ENCODE measurements around the gene POLR1D.

DNA sequence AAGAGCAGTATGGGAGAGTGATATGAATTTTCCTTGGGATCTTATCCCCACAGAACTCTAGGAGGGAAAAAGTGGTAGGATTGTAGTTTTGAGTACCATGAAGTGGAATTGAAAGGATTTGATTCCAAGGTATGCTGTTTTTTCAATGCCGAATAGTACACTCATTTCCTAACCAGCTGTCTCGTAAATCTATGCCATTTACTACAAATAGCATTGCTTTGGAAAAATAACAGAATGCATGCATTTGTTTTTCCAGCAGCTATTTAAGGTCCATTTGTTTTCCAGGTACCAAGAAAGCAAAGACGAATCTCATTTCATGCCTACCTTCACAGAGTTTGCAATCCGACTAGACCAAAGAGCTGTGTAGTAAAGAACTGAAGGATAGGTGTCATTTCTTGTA, 10.5 kb downstream of the POLR1D start:
- TF ChIP-seq, protein P1, sequence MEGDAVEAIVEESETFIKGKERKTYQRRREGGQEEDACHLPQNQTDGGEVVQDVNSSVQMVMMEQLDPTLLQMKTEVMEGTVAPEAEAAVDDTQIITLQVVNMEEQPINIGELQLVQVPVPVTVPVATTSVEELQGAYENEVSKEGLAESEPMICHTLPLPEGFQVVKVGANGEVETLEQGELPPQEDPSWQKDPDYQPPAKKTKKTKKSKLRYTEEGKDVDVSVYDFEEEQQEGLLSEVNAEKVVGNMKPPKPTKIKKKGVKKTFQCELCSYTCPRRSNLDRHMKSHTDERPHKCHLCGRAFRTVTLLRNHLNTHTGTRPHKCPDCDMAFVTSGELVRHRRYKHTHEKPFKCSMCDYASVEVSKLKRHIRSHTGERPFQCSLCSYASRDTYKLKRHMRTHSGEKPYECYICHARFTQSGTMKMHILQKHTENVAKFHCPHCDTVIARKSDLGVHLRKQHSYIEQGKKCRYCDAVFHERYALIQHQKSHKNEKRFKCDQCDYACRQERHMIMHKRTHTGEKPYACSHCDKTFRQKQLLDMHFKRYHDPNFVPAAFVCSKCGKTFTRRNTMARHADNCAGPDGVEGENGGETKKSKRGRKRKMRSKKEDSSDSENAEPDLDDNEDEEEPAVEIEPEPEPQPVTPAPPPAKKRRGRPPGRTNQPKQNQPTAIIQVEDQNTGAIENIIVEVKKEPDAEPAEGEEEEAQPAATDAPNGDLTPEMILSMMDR (IDR thresholded peaks at IDR 0.05 in 4 of 5, conservative IDR thresholded peaks at IDR 0.05 in 1 of 5): no peak
- no peak for TF ChIP-seq POLR2A (IDR thresholded peaks at IDR 0.05)
